GM15510 (cell line): Measurements from ENCODE around the gene CT45A7.
"Not testable (repeated sequence)": the region's sequence is repeated elsewhere in the genome, so short reads cannot be mapped to it uniquely, and the experiment has no call there.

ENCODE experiments used
- POLR2A ChIP-seq: IDR thresholded peaks from 3 replicates; pipeline ENCODE4 v1.6.1; 2011; ENCODE audit warnings: borderline replicate concordance; ENCODE audit not compliant: insufficient read length; ENCODE audit errors: extremely low read depth

Gene CT45A7

GRCh38 chrX:135837180-135837579 is at the start of gene CT45A7:
Gene CT45A7, minus strand, starts transcription at chrX:135837280. Its CDS starts 3,747 bp downstream, at chrX:135833533.
- TF ChIP-seq POLR2A, result not testable (repeated sequence)

GRCh38 chrX:135871712-135872111 is 34.6 kb upstream of the CT45A7 start, which contains the start of gene CT45A9:
Gene CT45A9, minus strand, starts transcription at chrX:135871812. Its CDS starts 3,751 bp downstream, at chrX:135868061.
- TF ChIP-seq POLR2A, result not testable (repeated sequence)

GRCh38 chrX:135854438-135854837 is 17.4 kb upstream of the CT45A7 start, which contains the start of gene CT45A8:
Gene CT45A8, minus strand, starts transcription at chrX:135854538. Its CDS starts 3,755 bp downstream, at chrX:135850783.
- TF ChIP-seq POLR2A, result not testable (repeated sequence)

GRCh38 chrX:135819912-135820311 is 17.2 kb downstream of the CT45A7 start, which contains the start of gene CT45A2:
Gene CT45A2, minus strand, starts transcription at chrX:135820012. Its CDS starts 3,747 bp downstream, at chrX:135816265.
- TF ChIP-seq POLR2A, result not testable (repeated sequence)

- TF ChIP-seq POLR2A, result not testable (repeated sequence)
Observed at GRCh38 chrX:135802687-135803086, 34.4 kb downstream of the CT45A7 start, which contains the start of gene CT45A6. Gene CT45A6, minus strand, starts transcription at chrX:135802787. Its CDS starts 3,794 bp downstream, at chrX:135798993.

GRCh38 chrX:135785403-135785802 is 51.7 kb downstream of the CT45A7 start, which contains the start of gene CT45A5:
Gene CT45A5, minus strand, starts transcription at chrX:135785503. Its CDS starts 3,774 bp downstream, at chrX:135781729.
- TF ChIP-seq POLR2A, result not testable (repeated sequence)
